HG03575 (cell line): ENCODE measurements around the gene SIGLEC11.

Experiments used
- ATAC-seq: cut with Tn5 transposase; IDR thresholded peaks from one replicate; pipeline ENCODE4 v1.9.1; 2021; ENCODE audit not compliant: unreplicated experiment, insufficient number of reproducible peaks, low FRiP score; ENCODE audit errors: extremely low read depth

Gene SIGLEC11

GRCh38 chr19:49913720-49914119 lies 47.3 kb downstream of the SIGLEC11 start:
- ATAC-seq = no peak

- ATAC-seq = no peak
Measured at GRCh38 chr19:49912965-49913685, 47.8 kb downstream of the SIGLEC11 start.

GRCh38 chr19:49911381-49912145 lies 49.4 kb downstream of the SIGLEC11 start:
- ATAC-seq = no peak

- ATAC-seq = no peak
Measured at GRCh38 chr19:49910179-49910578, 50.8 kb downstream of the SIGLEC11 start.

GRCh38 chr19:49908480-49909420 lies 52.2 kb downstream of the SIGLEC11 start:
- no peak for ATAC-seq

GRCh38 chr19:49907745-49908446 lies 53.1 kb downstream of the SIGLEC11 start:
- no peak for ATAC-seq

GRCh38 chr19:49906879-49907564 lies 54.0 kb downstream of the SIGLEC11 start:
- ATAC-seq = no peak

- ATAC-seq = no peak
Measured at GRCh38 chr19:49904136-49904535, 56.8 kb downstream of the SIGLEC11 start.
